Breast epithelium (tissue), 4 donors: ENCODE results near the gene IFI30. TPM values are rescaled to one million over a fixed set of nuclear protein-coding genes. Genes with fewer than 3 reads are reported as not detected.

Experiments
- DNase-seq, 2 donors: peaks; one replicate each; pipeline ENCODE4 v3.0.0-alpha.2; 2019; ENCODE audit warnings: low spot score in 2 of 2
- H3K27ac ChIP-seq, 2 donors: fragments of 200-600 bp; sonication (generic) in 1 of 2; one replicate each; pipeline ENCODE4 v1.5.1; 2016 to 2019; ENCODE audit warnings: mild to moderate bottlenecking in 1 of 2
- H3K27me3 ChIP-seq, 2 donors: fragments of 200-600 bp; sonication (generic) in 1 of 2; one replicate each; pipeline versions ENCODE4 v1.5.1 to v1.6.0; 2017 to 2019; ENCODE audit warnings: control low read depth in 1 of 2, mild to moderate bottlenecking in 1 of 2
- H3K36me3 ChIP-seq: fragments of 200-600 bp; one replicate; pipeline ENCODE4 v1.5.1; 2019
- H3K4me1 ChIP-seq, 2 donors: fragments of 200-600 bp; sonication (generic); one replicate each; pipeline ENCODE4 v1.5.1; 2016 to 2019; ENCODE audit warnings: control low read depth in 1 of 2
- H3K4me3 ChIP-seq, 3 donors: fragments of 200-600 bp; sonication (generic); 1 replicate in 2 of 3; 2 replicates in 1 of 3; pipeline ENCODE4 v1.5.1; 2016 to 2019; ENCODE audit warnings: mild to moderate bottlenecking in 3 of 3, moderate library complexity in 2 of 3
- H3K9me3 ChIP-seq, 2 donors: fragments of 200-600 bp; sonication (generic) in 1 of 2; one replicate each; pipeline ENCODE4 v1.5.1; 2016 to 2019; ENCODE audit warnings: control low read depth in 1 of 2
- POLR2A ChIP-seq: fragments of 450-650 bp; IDR thresholded peaks from one replicate; pipeline ENCODE4 v1.6.1; 2016; ENCODE audit warnings: antibody characterized with exemption, mild to moderate bottlenecking, moderate library complexity
- POLR2AphosphoS5 ChIP-seq, 3 donors: sonication (generic); formaldehyde crosslinking; IDR thresholded peaks; one replicate each; pipeline ENCODE4 v1.6.1; 2017; ENCODE audit warnings: antibody characterized with exemption in 3 of 3
- intact Hi-C: fragments of 100-400 bp; cut with DNase I; formaldehyde crosslinking; loops from one replicate; pipeline ENCODE4 v1.15.1; 2023; ENCODE audit warnings: low total_unique reads
- total RNA-seq, 3 donors: library from RNA; depleted of rRNA; stranded (reverse); fragments of >200 nt; gene quantifications; one replicate each; pipeline ENCODE4 v1.1.0, GENCODE V29; 2016
- TF ChIP-seq, protein P1 (sequence below), 3 donors: fragments of 450-650 bp; IDR thresholded peaks; one replicate each; pipeline ENCODE4 v1.5.1; 2016 to 2017; ENCODE audit warnings: antibody characterized with exemption in 3 of 3, mild to moderate bottlenecking in 3 of 3, moderate library complexity in 3 of 3

The IFI30 gene
- total RNA-seq, 3 donors from 2014 or later, result 50.1 to 103 (median 91.6) TPM

DNA sequence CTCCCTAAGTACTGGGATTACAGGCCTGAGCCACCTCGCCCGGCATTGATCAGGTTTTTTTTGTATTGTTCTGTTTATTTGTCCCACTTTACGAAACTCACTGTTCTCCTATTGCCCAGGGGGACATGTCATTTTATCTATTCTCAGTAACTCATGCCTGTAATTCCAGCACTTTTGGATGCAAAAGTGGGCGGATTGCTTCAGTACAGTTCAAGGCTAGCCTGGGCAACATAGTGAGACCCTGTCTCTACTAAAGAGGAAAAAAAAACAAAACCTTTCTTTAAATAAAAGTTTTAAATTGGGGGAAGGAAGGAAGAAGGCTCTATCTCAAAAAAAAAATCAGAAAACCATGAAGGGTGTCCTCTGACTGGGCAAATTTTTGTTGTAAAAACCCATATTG is 16.7 kb downstream of the IFI30 start:
- TF ChIP-seq, protein P1, sequence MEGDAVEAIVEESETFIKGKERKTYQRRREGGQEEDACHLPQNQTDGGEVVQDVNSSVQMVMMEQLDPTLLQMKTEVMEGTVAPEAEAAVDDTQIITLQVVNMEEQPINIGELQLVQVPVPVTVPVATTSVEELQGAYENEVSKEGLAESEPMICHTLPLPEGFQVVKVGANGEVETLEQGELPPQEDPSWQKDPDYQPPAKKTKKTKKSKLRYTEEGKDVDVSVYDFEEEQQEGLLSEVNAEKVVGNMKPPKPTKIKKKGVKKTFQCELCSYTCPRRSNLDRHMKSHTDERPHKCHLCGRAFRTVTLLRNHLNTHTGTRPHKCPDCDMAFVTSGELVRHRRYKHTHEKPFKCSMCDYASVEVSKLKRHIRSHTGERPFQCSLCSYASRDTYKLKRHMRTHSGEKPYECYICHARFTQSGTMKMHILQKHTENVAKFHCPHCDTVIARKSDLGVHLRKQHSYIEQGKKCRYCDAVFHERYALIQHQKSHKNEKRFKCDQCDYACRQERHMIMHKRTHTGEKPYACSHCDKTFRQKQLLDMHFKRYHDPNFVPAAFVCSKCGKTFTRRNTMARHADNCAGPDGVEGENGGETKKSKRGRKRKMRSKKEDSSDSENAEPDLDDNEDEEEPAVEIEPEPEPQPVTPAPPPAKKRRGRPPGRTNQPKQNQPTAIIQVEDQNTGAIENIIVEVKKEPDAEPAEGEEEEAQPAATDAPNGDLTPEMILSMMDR (IDR thresholded peaks at IDR 0.05), result no peak
- TF ChIP-seq POLR2AphosphoS5 (IDR thresholded peaks at IDR 0.05), result no peak
- TF ChIP-seq POLR2A, result no peak
- Histone ChIP-seq H3K4me3 (no peak overlapping the region), H3K27me3 (no peaks in the 10 kb centered on the region), H3K36me3 (no peaks in the 10 kb centered on the region), H3K4me1 (peaks cover 0 to 8% of the 10 kb centered on the region in 2 donors), H3K9me3 (no peaks in the 10 kb centered on the region), H3K27ac (no peak overlapping the region)
- no peak for DNase-seq
- intact Hi-C loops, result no loop called here

DNA sequence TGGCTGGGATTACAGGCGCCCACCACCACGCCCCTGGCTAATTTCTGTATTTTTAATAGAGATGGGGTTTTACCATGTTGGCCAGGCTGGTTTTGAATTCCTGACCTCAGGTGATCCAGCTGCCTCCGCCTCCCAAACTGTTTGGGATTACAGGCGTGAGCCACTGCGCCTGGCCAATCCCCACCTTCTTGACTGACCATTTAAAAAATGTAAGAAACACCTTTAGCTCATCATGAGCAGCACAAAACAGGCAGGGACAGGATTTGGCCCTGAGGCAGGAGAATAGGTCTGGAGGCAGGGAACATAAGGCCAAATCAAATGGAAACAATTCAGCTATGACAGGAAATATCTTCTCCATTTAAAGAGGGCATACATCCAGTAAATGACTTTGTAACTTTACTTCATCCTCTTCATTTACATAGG is 18.0 kb downstream of the IFI30 start:
- no peaks in the 10 kb centered on the region for H3K9me3 ChIP-seq
- peak overlapping the region; percentile 95 to 99 for H3K27ac ChIP-seq
- no peaks in the 10 kb centered on the region for H3K27me3 ChIP-seq
- TF ChIP-seq, protein P1 (IDR thresholded peaks at IDR 0.05), result no peak
- TF ChIP-seq POLR2AphosphoS5 (IDR thresholded peaks at IDR 0.05), result no peak
- TF ChIP-seq POLR2A, result no peak
- DNase-seq, result peak in 1 of 2 donors; percentile 76
- H3K36me3 ChIP-seq, result no peaks in the 10 kb centered on the region
- peaks cover 0 to 8% of the 10 kb centered on the region in 2 donors for H3K4me1 ChIP-seq
- intact Hi-C loops, result no loop called here
- peak overlapping the region; percentile 46 to 77 (median 68) for H3K4me3 ChIP-seq

DNA sequence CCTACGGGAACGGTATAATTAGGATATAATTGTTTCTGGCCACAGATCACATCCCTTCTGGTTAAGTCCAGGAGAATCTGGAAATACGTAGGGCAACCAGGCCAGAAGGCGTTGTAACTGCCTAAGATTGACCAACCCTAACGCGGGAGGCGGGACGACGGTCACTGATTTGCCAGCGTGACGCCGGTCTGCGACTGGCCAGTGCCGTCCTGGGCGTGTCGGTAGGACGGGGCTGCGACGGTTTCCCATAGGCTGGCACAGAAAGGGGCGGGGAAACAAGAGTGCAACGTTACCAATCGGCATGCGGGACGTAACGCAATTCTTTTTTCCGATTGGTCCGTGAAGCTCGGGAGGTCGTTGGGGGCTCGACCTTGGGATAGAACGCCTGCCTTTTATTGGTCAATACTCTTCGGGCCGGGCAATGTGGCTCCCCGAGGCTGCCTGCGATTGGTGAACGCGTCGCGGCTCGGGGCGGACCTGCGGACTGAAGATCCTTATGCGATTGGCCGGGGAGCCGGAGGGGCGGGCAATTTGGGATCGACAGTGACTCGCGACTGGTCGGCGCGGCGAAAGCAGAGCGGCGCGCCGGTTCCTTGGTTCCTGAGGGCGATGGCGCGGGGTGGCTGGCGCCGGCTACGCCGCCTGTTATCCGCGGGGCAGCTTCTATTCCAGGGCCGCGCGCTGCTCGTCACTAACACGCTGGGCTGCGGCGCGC is 19.2 kb downstream of the IFI30 start, which contains the start of gene MPV17L2:
Gene MPV17L2, plus strand, starts transcription at position 546 of the 715 bp plus-strand sequence. Its CDS starts 64 bp downstream, at position 610.
- Histone ChIP-seq H3K4me3 (peak within 1 kb of the TSS; percentile 77 to 96 (median 82)), H3K27me3 (no peaks in the 10 kb centered on the region), H3K9me3 (no peaks in the 10 kb centered on the region), H3K27ac (peak within 1 kb of the TSS; percentile 95 to 99), H3K36me3 (no peaks in the 10 kb centered on the region), H3K4me1 (peaks cover 0 to 8% of the 10 kb centered on the region in 2 donors)
- peak; percentile 100 for DNase-seq
- intact Hi-C loops, result no loop called here
- TF ChIP-seq POLR2AphosphoS5 (IDR thresholded peaks at IDR 0.05) (peak; percentile 83 to 94 (median 87)), POLR2A (peak; percentile 92)
- TF ChIP-seq, protein P1 (IDR thresholded peaks at IDR 0.05), result peak in 2 of 3 donors; percentile 17 to 34

DNA sequence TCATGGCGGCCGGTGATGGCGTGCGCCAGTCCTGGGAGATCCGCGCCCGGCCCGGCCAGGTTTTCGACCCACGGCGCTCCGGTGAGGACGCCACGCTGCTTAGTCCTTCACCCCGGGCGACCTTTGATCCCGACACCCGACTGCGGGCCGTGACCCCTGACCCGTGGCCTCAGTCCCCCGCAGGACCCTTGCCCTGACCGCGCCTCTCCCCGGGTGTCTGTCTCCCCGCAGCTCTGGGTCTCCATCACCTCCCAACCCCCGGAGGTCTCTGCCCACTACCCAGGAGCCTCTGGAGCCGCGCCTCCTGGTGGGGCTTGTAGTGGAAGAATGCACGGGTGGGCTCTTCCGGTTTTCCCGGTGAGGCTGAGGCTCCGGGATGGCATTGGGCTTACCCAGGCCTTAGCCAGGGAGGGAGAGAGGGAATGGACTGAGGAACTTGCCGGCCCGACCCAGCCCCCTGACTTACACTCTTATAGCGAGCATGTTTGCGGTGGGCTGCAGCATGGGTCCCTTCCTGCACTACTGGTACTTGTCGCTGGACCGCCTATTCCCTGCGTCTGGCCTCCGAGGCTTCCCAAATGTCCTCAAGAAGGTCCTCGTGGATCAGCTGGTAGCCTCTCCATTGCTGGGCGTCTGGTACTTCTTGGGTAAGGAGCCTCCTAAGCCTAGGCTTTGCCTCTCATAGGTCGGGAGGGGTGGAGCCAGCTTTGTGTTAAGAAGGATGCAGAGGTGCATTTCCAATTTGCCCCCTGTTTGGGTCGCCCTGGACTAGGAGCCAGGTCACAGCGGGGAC is 20.0 kb downstream of the IFI30 start:
- peak overlapping the region; percentile 88 to 95 for H3K27ac ChIP-seq
- intact Hi-C loops, result no loop called here

DNA sequence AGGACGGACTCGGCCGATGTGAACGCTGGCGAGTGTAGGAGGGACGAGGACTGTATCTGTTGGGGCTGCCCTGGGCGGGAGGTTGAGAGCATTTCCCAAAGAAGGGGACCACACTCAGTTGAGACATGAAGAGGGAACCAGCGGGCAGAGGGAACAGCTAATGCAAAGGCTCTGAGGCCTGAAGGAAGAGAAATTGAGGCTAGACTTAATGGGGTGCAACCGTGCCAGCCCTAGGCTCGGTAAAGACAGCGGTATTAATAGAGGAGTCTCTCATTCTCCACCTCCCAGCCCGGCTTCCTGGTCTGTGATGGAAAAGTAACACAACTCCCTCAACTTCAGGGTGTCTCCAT is 20.5 kb downstream of the IFI30 start:
- Histone ChIP-seq H3K27ac (peak overlapping the region; percentile 75 to 79), H3K4me3 (peak overlapping the region; percentile 77 to 96 (median 82)), H3K27me3 (no peaks in the 10 kb centered on the region), H3K9me3 (no peaks in the 10 kb centered on the region), H3K4me1 (peaks cover 0 to 8% of the 10 kb centered on the region in 2 donors), H3K36me3 (no peaks in the 10 kb centered on the region)
- intact Hi-C loops, result no loop called here
- TF ChIP-seq POLR2AphosphoS5 (IDR thresholded peaks at IDR 0.05), result no peak
- no peak for TF ChIP-seq POLR2A
- TF ChIP-seq, protein P1 (IDR thresholded peaks at IDR 0.05), result no peak
- DNase-seq, result no peak

More for the DNA sequence above, 20.0 kb downstream of the IFI30 start:
- no peak for TF ChIP-seq POLR2A
- TF ChIP-seq POLR2AphosphoS5 (IDR thresholded peaks at IDR 0.05), result no peak
- Histone ChIP-seq H3K4me1 (peaks cover 0 to 8% of the 10 kb centered on the region in 2 donors), H3K27me3 (no peaks in the 10 kb centered on the region), H3K4me3 (peak overlapping the region; percentile 77 to 96 (median 82)), H3K36me3 (no peaks in the 10 kb centered on the region), H3K9me3 (no peaks in the 10 kb centered on the region)
- no peak for DNase-seq
